ENCODE data around the gene FAM180A.

- no peak for TF ChIP-seq EP300 (IDR thresholded peaks at IDR 0.05)
- no peak for TF ChIP-seq CTCF (IDR thresholded peaks at IDR 0.05)
- no peak for TF ChIP-seq POLR2AphosphoS5 (IDR thresholded peaks at IDR 0.05)
- no peak for TF ChIP-seq POLR2A (IDR thresholded peaks at IDR 0.05)
Observed at GRCh38 chr7:135708041-135708440, 40.6 kb downstream of the FAM180A start.
